ENCODE data around the gene PNPT1.
A peak's percentile ranks its signal among the peaks of the same experiment; 100 is the strongest.
"Not testable (repeated sequence)": the region's sequence is repeated elsewhere in the genome, so short reads cannot be mapped to it uniquely, and the experiment has no call there.

Gene PNPT1

GRCh38 chr2:55693181-55694125 is at the start of gene PNPT1:
PNPT1 (minus strand) TSS chr2:55693844; CDS start chr2:55693823, 21 bp downstream.
- peak; percentile 32 for DNase-seq

GRCh38 chr2:55742996-55743395 is 49.4 kb upstream of the PNPT1 start:
- no peak for DNase-seq

GRCh38 chr2:55736019-55736536 is 42.4 kb upstream of the PNPT1 start:
- not testable (repeated sequence) for DNase-seq

GRCh38 chr2:55734726-55735125 is 41.1 kb upstream of the PNPT1 start:
- no peak for DNase-seq

GRCh38 chr2:55733335-55733734 is 39.7 kb upstream of the PNPT1 start:
- no peak for DNase-seq

GRCh38 chr2:55732854-55733253 is 39.2 kb upstream of the PNPT1 start:
- DNase-seq: no peak

- no peak for DNase-seq
Observed at GRCh38 chr2:55729136-55729685, 35.6 kb upstream of the PNPT1 start.

- no peak for DNase-seq
Observed at GRCh38 chr2:55721596-55722215, 28.1 kb upstream of the PNPT1 start.

GRCh38 chr2:55720417-55720816 is 26.8 kb upstream of the PNPT1 start:
- DNase-seq: no peak

GRCh38 chr2:55719852-55720251 is 26.2 kb upstream of the PNPT1 start:
- DNase-seq: no peak

- DNase-seq: no peak
Observed at GRCh38 chr2:55718165-55719008, 24.7 kb upstream of the PNPT1 start.

- DNase-seq: no peak
Observed at GRCh38 chr2:55715626-55716025, 22.0 kb upstream of the PNPT1 start.

GRCh38 chr2:55715178-55715577 is 21.5 kb upstream of the PNPT1 start:
- DNase-seq: not testable (repeated sequence)

- no peak for DNase-seq
Observed at GRCh38 chr2:55712477-55713060, 18.9 kb upstream of the PNPT1 start.

- DNase-seq: no peak
Observed at GRCh38 chr2:55710025-55710424, 16.4 kb upstream of the PNPT1 start.

- no peak for DNase-seq
Observed at GRCh38 chr2:55707751-55708150, 14.1 kb upstream of the PNPT1 start.

GRCh38 chr2:55706258-55706657 is 12.6 kb upstream of the PNPT1 start:
- DNase-seq: not testable (repeated sequence)

- no peak for DNase-seq
Observed at GRCh38 chr2:55705027-55705653, 11.5 kb upstream of the PNPT1 start.

- DNase-seq: no peak
Observed at GRCh38 chr2:55703350-55703749, 9.7 kb upstream of the PNPT1 start.

- not testable (repeated sequence) for DNase-seq
Observed at GRCh38 chr2:55692740-55693139, 904 bp downstream of the PNPT1 start.

- no peak for DNase-seq
Observed at GRCh38 chr2:55672630-55673029, 21.0 kb downstream of the PNPT1 start.

- DNase-seq: no peak
Observed at GRCh38 chr2:55668956-55669355, 24.7 kb downstream of the PNPT1 start.

All from cortex of kidney (tissue), 1 donor.